ENCODE data around the gene PCMTD2.

Gene PCMTD2

GRCh38 chr20:64277571-64278316, 22.2 kb downstream of the PCMTD2 start:
- no peaks in the 10 kb centered on the region; the same call in 1 of the 2 replicates for H3K36me3 ChIP-seq (ENCODE audit: insufficient read depth, low read length)
- no peak overlapping the region for H3K9ac ChIP-seq (ENCODE audit: low read length)
- H3K4me3 ChIP-seq (ENCODE audit: low read depth, low read length, poor library complexity, severe bottlenecking): no peak overlapping the region
- H2AFZ ChIP-seq (ENCODE audit: low read length): no peak overlapping the region
- no peak overlapping the region for H3K4me2 ChIP-seq (ENCODE audit: low read length)
- H3K79me2 ChIP-seq (ENCODE audit: insufficient read depth, low read length): no peaks in the 10 kb centered on the region
- H3K27me3 ChIP-seq (ENCODE audit: insufficient read depth, low read length): 0 out of 2 replicates have a peak, but pooled peaks cover 3% of the 10 kb centered on the region
- no peaks in the 10 kb centered on the region for H3K9me3 ChIP-seq (ENCODE audit: low read length)
- no peak for TF ChIP-seq CTCF (IDR thresholded peaks at IDR 0.05; ENCODE audit: low read length)
- no peak for TF ChIP-seq EZH2 (IDR thresholded peaks at IDR 0.05; ENCODE audit: borderline replicate concordance, low read length)
- no peaks in the 10 kb centered on the region for H3K9me2 ChIP-seq (ENCODE audit: low read depth, low read length)
- no peak overlapping the region for H3K27ac ChIP-seq (ENCODE audit: low read depth, low read length, poor library complexity, severe bottlenecking)
- no peaks in the 10 kb centered on the region for H3F3A ChIP-seq (ENCODE audit: insufficient read depth, low read length)
- no peaks in the 10 kb centered on the region for H4K20me1 ChIP-seq (ENCODE audit: insufficient read depth, low read length)
- H3K4me1 ChIP-seq (ENCODE audit: insufficient read depth, low read length, severe bottlenecking): no peaks in the 10 kb centered on the region

- no peak for TF ChIP-seq EZH2 (IDR thresholded peaks at IDR 0.05; ENCODE audit: borderline replicate concordance, low read length)
Observed at GRCh38 chr20:64278317-64278681, 22.8 kb downstream of the PCMTD2 start.

GRCh38 chr20:64279826-64280459, 24.4 kb downstream of the PCMTD2 start:
- Histone ChIP-seq H4K20me1 (ENCODE audit: insufficient read depth, low read length) (no peaks in the 10 kb centered on the region), H3K27me3 (ENCODE audit: insufficient read depth, low read length) (0 out of 2 replicates have a peak, but pooled peaks cover 3% of the 10 kb centered on the region), H3K4me1 (ENCODE audit: insufficient read depth, low read length, severe bottlenecking) (no peaks in the 10 kb centered on the region), H3K4me3 (ENCODE audit: low read depth, low read length, poor library complexity, severe bottlenecking) (no peak overlapping the region), H3K27ac (ENCODE audit: low read depth, low read length, poor library complexity, severe bottlenecking) (no peak overlapping the region), H3K9ac (ENCODE audit: low read length) (no peak overlapping the region), H2AFZ (ENCODE audit: low read length) (no peak overlapping the region), H3K79me2 (ENCODE audit: insufficient read depth, low read length) (no peaks in the 10 kb centered on the region), H3F3A (ENCODE audit: insufficient read depth, low read length) (no peaks in the 10 kb centered on the region), H3K9me3 (ENCODE audit: low read length) (no peaks in the 10 kb centered on the region), H3K4me2 (ENCODE audit: low read length) (no peak overlapping the region), H3K36me3 (ENCODE audit: insufficient read depth, low read length) (no peaks in the 10 kb centered on the region), H3K9me2 (ENCODE audit: low read depth, low read length) (no peaks in the 10 kb centered on the region)
- TF ChIP-seq EZH2 (IDR thresholded peaks at IDR 0.05; ENCODE audit: borderline replicate concordance, low read length) (no peak), CTCF (IDR thresholded peaks at IDR 0.05; ENCODE audit: low read length) (no peak)

More at GRCh38 chr20:64278317-64278681, 22.8 kb downstream of the PCMTD2 start:
- Histone ChIP-seq H3K36me3 (ENCODE audit: insufficient read depth, low read length) (no peaks in the 10 kb centered on the region), H4K20me1 (ENCODE audit: insufficient read depth, low read length) (no peaks in the 10 kb centered on the region), H2AFZ (ENCODE audit: low read length) (no peak overlapping the region), H3K9ac (ENCODE audit: low read length) (no peak overlapping the region), H3K27me3 (ENCODE audit: insufficient read depth, low read length) (0 out of 2 replicates have a peak, but pooled peaks cover 3% of the 10 kb centered on the region), H3K4me1 (ENCODE audit: insufficient read depth, low read length, severe bottlenecking) (no peaks in the 10 kb centered on the region), H3K9me3 (ENCODE audit: low read length) (no peaks in the 10 kb centered on the region), H3K4me3 (ENCODE audit: low read depth, low read length, poor library complexity, severe bottlenecking) (no peak overlapping the region), H3K9me2 (ENCODE audit: low read depth, low read length) (no peaks in the 10 kb centered on the region), H3K4me2 (ENCODE audit: low read length) (no peak overlapping the region), H3K27ac (ENCODE audit: low read depth, low read length, poor library complexity, severe bottlenecking) (no peak overlapping the region), H3K79me2 (ENCODE audit: insufficient read depth, low read length) (no peaks in the 10 kb centered on the region), H3F3A (ENCODE audit: insufficient read depth, low read length) (no peaks in the 10 kb centered on the region)
